ENCODE data around the gene VPS18. TPM values are rescaled to one million over a fixed set of nuclear protein-coding genes. Genes with fewer than 3 reads are reported as not detected.

The VPS18 gene
- total RNA-seq, 1 donor from 2014 or later = 33.5 TPM

- Mint-ChIP-seq H3K4me1 (ENCODE audit: low read depth, unreplicated experiment) (peaks cover 30% of the 10 kb centered on the region), H3K36me3 (ENCODE audit: unreplicated experiment) (no peaks in the 10 kb centered on the region), H3K9me3 (ENCODE audit: unreplicated experiment) (peaks cover 32% of the 10 kb centered on the region), H3K4me3 (ENCODE audit: unreplicated experiment) (peak overlapping the region; percentile 96), H3K27ac (ENCODE audit: unreplicated experiment) (peak overlapping the region; percentile 12), H3K27me3 (ENCODE audit: unreplicated experiment) (peaks cover 27% of the 10 kb centered on the region)
- DNase-seq = peak; percentile 82
- TF ChIP-seq CTCF (IDR thresholded peaks at IDR 0.05; ENCODE audit: partially characterized antibody, unreplicated experiment) = no peak
Observed at GRCh38 chr15:40929660-40930429, 35.6 kb downstream of the VPS18 start.

DNA sequence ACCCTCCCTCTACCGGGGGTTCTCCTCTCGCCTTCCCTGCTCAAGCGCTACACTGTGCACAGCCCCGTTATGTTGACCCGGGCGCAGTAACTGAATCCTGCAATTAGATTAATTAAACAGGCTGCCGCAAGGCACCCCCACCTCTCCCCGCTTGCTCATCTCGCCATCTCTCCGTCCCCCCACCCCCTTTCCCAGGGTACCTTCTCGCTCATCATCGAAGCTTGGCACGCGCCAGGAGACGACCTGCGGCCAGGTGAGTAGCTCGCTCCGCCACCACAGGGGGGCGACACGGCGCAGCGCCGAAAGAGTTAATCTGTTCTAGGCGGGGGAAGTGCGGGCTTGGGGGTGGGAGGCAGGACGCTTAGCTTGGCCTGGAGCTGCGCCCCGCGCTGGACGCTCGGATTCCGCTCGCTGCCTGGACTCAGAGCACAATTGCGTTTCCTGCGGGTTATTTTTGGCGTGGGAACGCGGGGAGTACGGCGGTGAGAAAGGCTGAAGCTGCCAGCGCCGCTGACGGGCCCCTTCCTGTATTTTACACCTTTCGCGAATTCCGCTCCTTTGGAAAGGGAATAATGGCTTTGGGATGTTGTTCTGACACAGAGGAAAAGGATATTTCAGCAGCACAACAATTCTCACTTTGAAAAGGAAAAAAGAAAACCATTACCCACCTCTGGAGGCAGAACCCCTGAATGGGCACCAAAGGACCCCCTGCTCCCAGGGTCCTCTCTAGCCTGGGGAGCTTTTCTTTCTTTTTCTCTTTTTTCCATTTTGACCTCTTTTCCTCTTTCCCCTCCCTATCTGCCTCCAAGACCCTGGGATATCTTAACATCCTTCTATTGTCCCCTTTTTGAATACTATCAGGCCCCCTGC lies 36.4 kb downstream of the VPS18 start:
- DNase-seq = peak; percentile 75
- peak; percentile 67 for TF ChIP-seq CTCF (IDR thresholded peaks at IDR 0.05; ENCODE audit: partially characterized antibody, unreplicated experiment)
- H3K27ac Mint-ChIP-seq (ENCODE audit: unreplicated experiment) = peak overlapping the region; percentile 45
- H3K36me3 Mint-ChIP-seq (ENCODE audit: unreplicated experiment) = no peaks in the 10 kb centered on the region
- peak overlapping the region; percentile 96 for H3K4me3 Mint-ChIP-seq (ENCODE audit: unreplicated experiment)
- peaks cover 21% of the 10 kb centered on the region for H3K27me3 Mint-ChIP-seq (ENCODE audit: unreplicated experiment)
- peaks cover 24% of the 10 kb centered on the region for H3K9me3 Mint-ChIP-seq (ENCODE audit: unreplicated experiment)
- peaks cover 27% of the 10 kb centered on the region for H3K4me1 Mint-ChIP-seq (ENCODE audit: low read depth, unreplicated experiment)

- Mint-ChIP-seq H3K4me1 (ENCODE audit: low read depth, unreplicated experiment) (peaks cover 27% of the 10 kb centered on the region), H3K9me3 (ENCODE audit: unreplicated experiment) (peaks cover 22% of the 10 kb centered on the region), H3K27me3 (ENCODE audit: unreplicated experiment) (peaks cover 19% of the 10 kb centered on the region), H3K4me3 (ENCODE audit: unreplicated experiment) (peak overlapping the region; percentile 96), H3K36me3 (ENCODE audit: unreplicated experiment) (no peaks in the 10 kb centered on the region), H3K27ac (ENCODE audit: unreplicated experiment) (no peak overlapping the region)
- DNase-seq = no peak
- TF ChIP-seq CTCF (IDR thresholded peaks at IDR 0.05; ENCODE audit: partially characterized antibody, unreplicated experiment) = no peak
Observed at GRCh38 chr15:40931300-40932142, 37.3 kb downstream of the VPS18 start.

DNA sequence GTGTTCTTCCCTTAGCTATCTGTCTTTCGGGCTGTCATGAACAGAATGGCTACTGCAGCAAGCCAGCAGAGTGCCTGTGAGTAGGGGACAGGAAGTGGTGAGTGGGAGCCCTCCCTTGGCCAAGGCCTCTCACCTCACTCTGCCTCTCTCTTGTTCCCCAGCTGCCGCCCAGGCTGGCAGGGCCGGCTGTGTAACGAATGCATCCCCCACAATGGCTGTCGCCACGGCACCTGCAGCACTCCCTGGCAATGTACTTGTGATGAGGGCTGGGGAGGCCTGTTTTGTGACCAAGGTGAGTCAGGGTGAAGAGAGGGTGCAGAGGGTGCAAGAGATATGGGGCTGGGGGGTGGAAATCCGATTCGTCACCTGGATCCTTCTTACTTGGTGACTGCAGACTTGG lies 37.9 kb downstream of the VPS18 start:
- H3K36me3 Mint-ChIP-seq (ENCODE audit: unreplicated experiment) = no peaks in the 10 kb centered on the region

More for the DNA sequence above, 37.9 kb downstream of the VPS18 start:
- Mint-ChIP-seq H3K27me3 (ENCODE audit: unreplicated experiment) (peaks cover 16% of the 10 kb centered on the region), H3K27ac (ENCODE audit: unreplicated experiment) (no peak overlapping the region), H3K9me3 (ENCODE audit: unreplicated experiment) (peaks cover 16% of the 10 kb centered on the region), H3K4me1 (ENCODE audit: low read depth, unreplicated experiment) (peaks cover 25% of the 10 kb centered on the region), H3K4me3 (ENCODE audit: unreplicated experiment) (peak overlapping the region; percentile 96)
- no peak for TF ChIP-seq CTCF (IDR thresholded peaks at IDR 0.05; ENCODE audit: partially characterized antibody, unreplicated experiment)
- DNase-seq = no peak
